Sigmoid colon (tissue), 7 donors: ENCODE measurements around the gene CLCN1. TPM values are rescaled to one million over a fixed set of nuclear protein-coding genes. Genes with fewer than 3 reads are reported as not detected.

Experiments used
- DNase-seq: peaks from one replicate; pipeline ENCODE4 v3.0.0-alpha.2; 2019
- H3K27ac ChIP-seq, 4 donors: fragments of 200-600 bp; sonication (generic); one replicate each; pipeline ENCODE4 v1.5.1; 2016 to 2019; ENCODE audit warnings: mild to moderate bottlenecking in 1 of 4
- H3K27me3 ChIP-seq, 3 donors: fragments of 200-600 bp; sonication (generic); one replicate each; pipeline ENCODE4 v1.5.1; 2019; ENCODE audit warnings: mild to moderate bottlenecking in 1 of 3
- H3K36me3 ChIP-seq, 4 donors: fragments of 200-600 bp; sonication (generic); one replicate each; pipeline ENCODE4 v1.5.1; 2016 to 2019
- H3K4me1 ChIP-seq, 4 donors: fragments of 200-600 bp; sonication (generic); one replicate each; pipeline ENCODE4 v1.5.1; 2017 to 2019
- H3K4me3 ChIP-seq, 4 donors: fragments of 200-600 bp; sonication (generic); one replicate each; pipeline ENCODE4 v1.5.1; 2017 to 2019; ENCODE audit warnings: mild to moderate bottlenecking in 2 of 4, moderate library complexity in 1 of 4
- H3K9me3 ChIP-seq, 4 donors: fragments of 200-600 bp in 3 of 4; sonication (generic) in 3 of 4; one replicate each; pipeline versions ENCODE4 v1.5.1 to v1.6.1; 2013 to 2019
- CTCF ChIP-seq, 4 experiments: fragments of 450-650 bp in 3 of 4; fragments of 200-600 bp in 1 of 4; IDR thresholded peaks; one replicate each; pipeline ENCODE4 v1.5.1; 2016 to 2019; ENCODE audit warnings: antibody characterized with exemption in 4 of 4, mild to moderate bottlenecking in 3 of 4, moderate library complexity in 2 of 4
- EP300 ChIP-seq, 4 donors: sonication (generic); formaldehyde crosslinking; IDR thresholded peaks; one replicate each; pipeline ENCODE4 v1.6.1; 2017; ENCODE audit warnings: antibody characterized with exemption in 4 of 4
- POLR2A ChIP-seq, 2 donors: fragments of 450-650 bp; IDR thresholded peaks; one replicate each; pipeline ENCODE4 v1.6.1; 2016; ENCODE audit warnings: antibody characterized with exemption in 2 of 2, mild to moderate bottlenecking in 2 of 2, moderate library complexity in 2 of 2
- POLR2AphosphoS5 ChIP-seq, 4 donors: sonication (generic); formaldehyde crosslinking; IDR thresholded peaks; one replicate each; pipeline ENCODE4 v1.6.1; 2017; ENCODE audit warnings: antibody characterized with exemption in 4 of 4
- WGBS, 2 donors: extraction: QIAGEN DNeasy Blood & Tissue Kit; methylation state at CpG; one replicate each; pipeline ENCODE4 v1.1.7; 2013; 5-methylcytosine and 5-hydroxymethylcytosine counted together
- intact Hi-C: fragments of 100-400 bp; cut with DNase I; formaldehyde crosslinking; loops from one replicate; pipeline ENCODE4 v1.15.1; 2023
- polyA plus RNA-seq, 3 donors: library from polyadenylated mRNA; stranded (reverse); fragments of 200-250 nt; gene quantifications; one replicate each; pipeline ENCODE4 v1.2.3, GENCODE V29; 2013
- total RNA-seq, 4 donors: library from RNA; depleted of rRNA; stranded (reverse); fragments of >200 nt; gene quantifications; one replicate each; pipeline ENCODE4 v1.1.0, GENCODE V29; 2016
- donor health status: healthy with polysubstance abuse.
- donor health status: Bipolar disorder and iron deficiency.
- donor health status: healthy.

Gene CLCN1
- total and polyA plus RNA-seq, 7 donors = 0.14 to 0.15 TPM; not detected in 5

- Histone ChIP-seq H3K4me3 (no peak overlapping the region), H3K9me3 (no peaks in the 10 kb centered on the region), H3K36me3 (no peaks in the 10 kb centered on the region), H3K27ac (no peak overlapping the region), H3K4me1 (peaks cover 0 to 49% (median 30%) of the 10 kb centered on the region in 4 donors), H3K27me3 (no peaks in the 10 kb centered on the region)
- intact Hi-C loops = no loop called here
- WGBS, 2 donors = 77 to 90% methylated on average over 5 of the region's 5 CpGs
- no peak for TF ChIP-seq POLR2AphosphoS5 (IDR thresholded peaks at IDR 0.05)
- TF ChIP-seq POLR2A (IDR thresholded peaks at IDR 0.05) = no peak
- TF ChIP-seq EP300 (IDR thresholded peaks at IDR 0.05) = no peak
- TF ChIP-seq CTCF (IDR thresholded peaks at IDR 0.05) = no peak
- no peak for DNase-seq
These were observed 58.6 kb downstream of the CLCN1 start for GRCh38 chr7:143374561-143374960.

GRCh38 chr7:143375298-143376034 is 59.6 kb downstream of the CLCN1 start:
- no peak for DNase-seq
- no peak for TF ChIP-seq CTCF (IDR thresholded peaks at IDR 0.05)
- Histone ChIP-seq H3K4me3 (no peak overlapping the region), H3K36me3 (no peaks in the 10 kb centered on the region), H3K27me3 (no peaks in the 10 kb centered on the region), H3K9me3 (no peaks in the 10 kb centered on the region), H3K27ac (peak overlapping the region in 3 of 4 donors; percentile 97 to 100 (median 100)), H3K4me1 (peaks cover 0 to 54% (median 34%) of the 10 kb centered on the region in 4 donors)
- WGBS, 2 donors = 62 to 85% methylated on average over 7 of the region's 7 CpGs
- intact Hi-C loops = no loop called here

GRCh38 chr7:143376396-143376795 is 60.5 kb downstream of the CLCN1 start:
- 71 to 74% methylated on average over 5 of the region's 5 CpGs for WGBS, 2 donors
- peaks cover 0 to 54% (median 34%) of the 10 kb centered on the region in 4 donors for H3K4me1 ChIP-seq
- H3K36me3 ChIP-seq = no peaks in the 10 kb centered on the region
- peak overlapping the region in 3 of 4 donors; percentile 97 to 100 (median 100) for H3K27ac ChIP-seq
- DNase-seq = no peak
- no peaks in the 10 kb centered on the region for H3K9me3 ChIP-seq
- no peaks in the 10 kb centered on the region for H3K27me3 ChIP-seq
- TF ChIP-seq POLR2AphosphoS5 (IDR thresholded peaks at IDR 0.05) (peak in 1 of 4 donors; percentile 40), CTCF (IDR thresholded peaks at IDR 0.05) (no peak)
- intact Hi-C loops = no loop called here
- H3K4me3 ChIP-seq = no peak overlapping the region

- peaks cover 0 to 71% (median 60%) of the 10 kb centered on the region in 4 donors for H3K4me1 ChIP-seq
- TF ChIP-seq POLR2A (IDR thresholded peaks at IDR 0.05) = no peak
- TF ChIP-seq CTCF (IDR thresholded peaks at IDR 0.05) = no peak
- TF ChIP-seq EP300 (IDR thresholded peaks at IDR 0.05) = no peak
- no peak for TF ChIP-seq POLR2AphosphoS5 (IDR thresholded peaks at IDR 0.05)
- H3K27ac ChIP-seq = peak overlapping the region; percentile 97 to 100 (median 100)
- no peaks in the 10 kb centered on the region for H3K9me3 ChIP-seq
- 16 to 27% methylated on average over 15 of the region's 15 CpGs for WGBS, 2 donors
- peak overlapping the region; percentile 82 to 100 (median 91) for H3K4me3 ChIP-seq
- intact Hi-C loops = loop anchor here (5.0 to 10.0 kb wide), 5 partner anchors 38 to 525 kb away; partner anchors contain the start of genes CASP2, EPHB6, GSTK1 and TCAF1
- DNase-seq = no peak
- peaks cover 0 to 15% (median 4%) of the 10 kb centered on the region in 4 donors for H3K36me3 ChIP-seq
- H3K27me3 ChIP-seq = no peaks in the 10 kb centered on the region
These were observed 63.8 kb downstream of the CLCN1 start for GRCh38 chr7:143379611-143380259.
